GM19238 (cell line): ENCODE data around the gene PCDHA11.
"Not testable (repeated sequence)": the region's sequence is repeated elsewhere in the genome, so short reads cannot be mapped to it uniquely, and the experiment has no call there.

Source experiments
- DNase-seq: peaks from one replicate; pipeline ENCODE4 v3.0.0; 2011; ENCODE audit warnings: low spot score; ENCODE audit not compliant: insufficient read length

The PCDHA11 gene, protein sequence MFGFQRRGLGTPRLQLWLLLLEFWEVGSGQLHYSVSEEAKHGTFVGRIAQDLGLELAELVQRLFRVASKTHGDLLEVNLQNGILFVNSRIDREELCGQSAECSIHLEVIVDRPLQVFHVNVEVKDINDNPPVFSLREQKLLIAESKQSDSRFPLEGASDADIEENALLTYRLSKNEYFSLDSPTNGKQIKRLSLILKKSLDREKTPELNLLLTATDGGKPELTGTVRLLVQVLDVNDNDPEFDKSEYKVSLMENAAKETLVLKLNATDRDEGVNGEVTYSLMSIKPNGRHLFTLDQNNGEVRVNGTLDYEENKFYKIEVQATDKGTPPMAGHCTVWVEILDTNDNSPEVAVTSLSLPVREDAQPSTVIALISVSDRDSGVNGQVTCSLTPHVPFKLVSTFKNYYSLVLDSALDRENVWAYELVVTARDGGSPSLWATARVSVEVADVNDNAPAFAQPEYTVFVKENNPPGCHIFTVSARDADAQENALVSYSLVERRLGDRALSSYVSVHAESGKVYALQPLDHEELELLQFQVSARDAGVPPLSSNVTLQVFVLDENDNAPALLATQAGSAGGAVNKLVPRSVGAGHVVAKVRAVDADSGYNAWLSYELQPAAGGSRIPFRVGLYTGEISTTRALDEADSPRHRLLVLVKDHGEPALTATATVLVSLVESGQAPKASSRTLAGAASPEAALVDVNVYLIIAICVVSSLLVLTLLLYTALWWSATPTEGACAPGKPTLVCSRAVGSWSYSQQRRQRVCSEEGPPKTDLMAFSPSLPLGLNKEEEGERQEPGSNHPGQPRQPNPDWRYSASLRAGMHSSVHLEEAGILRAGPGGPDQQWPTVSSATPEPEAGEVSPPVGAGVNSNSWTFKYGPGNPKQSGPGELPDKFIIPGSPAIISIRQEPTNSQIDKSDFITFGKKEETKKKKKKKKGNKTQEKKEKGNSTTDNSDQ

GRCh38 chr5:140868721-140869554 is at the start of gene PCDHA11:
TSS of gene PCDHA11 (plus strand) at chr5:140868957. CDS start at chr5:140869104, 147 bp downstream.
- no peak for DNase-seq

GRCh38 chr5:140821375-140822280 is 47.1 kb upstream of the PCDHA11 start, which contains the start of gene PCDHA5:
TSS of gene PCDHA5 (plus strand) at chr5:140821613.
- DNase-seq: no peak

GRCh38 chr5:140822281-140822629 is 46.5 kb upstream of the PCDHA11 start:
- DNase-seq: no peak

DNA sequence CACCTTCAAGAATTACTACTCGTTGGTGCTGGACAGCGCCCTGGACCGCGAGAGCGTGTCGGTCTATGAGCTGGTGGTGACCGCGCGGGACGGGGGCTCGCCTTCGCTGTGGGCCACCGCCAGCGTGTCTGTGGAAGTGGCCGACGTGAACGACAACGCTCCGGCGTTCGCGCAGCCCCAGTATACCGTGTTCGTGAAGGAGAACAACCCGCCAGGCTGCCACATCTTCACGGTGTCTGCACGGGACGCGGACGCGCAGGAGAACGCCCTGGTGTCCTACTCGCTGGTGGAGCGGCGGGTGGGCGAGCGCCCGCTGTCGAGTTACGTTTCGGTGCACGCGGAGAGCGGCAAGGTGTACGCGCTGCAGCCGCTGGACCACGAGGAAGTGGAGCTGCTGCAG is 45.8 kb upstream of the PCDHA11 start:
- DNase-seq: not testable (repeated sequence)

- DNase-seq: no peak
These were observed 45.3 kb upstream of the PCDHA11 start for GRCh38 chr5:140823475-140823874.

DNA sequence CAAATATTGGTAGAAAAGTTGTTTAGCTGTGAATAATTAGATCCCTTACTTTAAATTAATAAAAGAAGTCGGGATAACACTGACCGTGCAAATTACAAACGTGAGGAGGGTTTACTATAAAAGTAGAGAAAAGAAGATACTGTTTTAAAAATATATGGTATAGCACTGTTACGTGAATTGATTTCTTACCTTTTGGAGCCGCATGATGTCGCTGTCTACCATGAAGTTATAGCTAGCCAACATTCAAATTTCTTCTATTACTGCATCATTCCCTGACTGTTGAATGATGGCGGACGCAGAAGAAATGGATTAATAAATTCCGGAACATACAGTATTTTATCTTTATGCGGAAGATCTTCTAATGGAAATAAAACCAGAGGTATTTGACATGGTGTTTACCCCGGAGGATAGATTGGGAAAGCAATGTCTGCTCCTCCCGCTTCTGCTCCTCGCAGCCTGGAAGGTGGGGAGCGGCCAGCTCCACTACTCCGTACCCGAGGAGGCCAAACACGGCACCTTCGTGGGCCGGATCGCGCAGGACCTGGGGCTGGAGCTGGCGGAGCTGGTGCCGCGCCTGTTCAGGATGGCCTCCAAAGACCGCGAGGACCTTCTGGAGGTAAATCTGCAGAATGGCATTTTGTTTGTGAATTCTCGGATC is 40.9 kb upstream of the PCDHA11 start, which contains the start of gene PCDHA6:
Gene PCDHA6, plus strand, starts transcription at position 257 of the 658 bp plus-strand sequence. Its CDS starts 132 bp downstream, at position 389.
- DNase-seq: no peak

DNA sequence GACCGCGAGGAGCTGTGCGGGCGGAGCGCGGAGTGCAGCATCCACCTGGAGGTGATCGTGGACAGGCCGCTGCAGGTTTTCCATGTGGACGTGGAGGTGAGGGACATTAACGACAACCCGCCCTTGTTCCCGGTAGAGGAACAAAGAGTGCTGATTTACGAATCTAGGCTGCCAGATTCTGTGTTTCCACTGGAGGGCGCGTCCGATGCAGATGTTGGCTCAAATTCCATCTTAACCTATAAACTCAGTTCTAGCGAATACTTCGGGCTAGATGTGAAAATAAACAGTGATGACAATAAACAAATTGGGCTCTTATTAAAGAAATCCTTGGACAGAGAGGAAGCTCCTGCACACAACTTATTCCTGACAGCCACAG is 40.4 kb upstream of the PCDHA11 start:
- no peak for DNase-seq

- not testable (repeated sequence) for DNase-seq
These were observed 39.0 kb upstream of the PCDHA11 start for GRCh38 chr5:140829511-140830501.

DNA sequence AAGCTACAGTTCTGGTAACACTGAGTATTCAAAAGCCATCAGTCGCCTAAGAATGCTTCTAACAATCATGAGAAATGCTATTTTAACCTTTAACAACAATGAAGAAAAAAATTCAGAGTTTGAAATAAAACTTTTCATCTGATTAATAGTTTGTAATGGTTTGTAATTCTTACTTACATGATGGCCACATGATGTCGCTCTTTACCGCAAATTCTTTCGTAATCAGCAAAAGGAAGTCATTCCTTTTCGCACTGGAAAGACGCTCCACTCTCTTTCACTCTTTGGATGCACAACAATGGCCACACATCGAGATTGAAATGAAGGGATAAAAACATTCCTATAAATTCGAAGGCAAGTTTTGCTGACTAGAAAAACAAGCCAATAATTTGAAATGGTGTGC is 34.8 kb upstream of the PCDHA11 start, which contains the start of gene PCDHA7:
Gene PCDHA7, plus strand, starts transcription at position 277 of the 400 bp plus-strand sequence. Its CDS starts 115 bp downstream, at position 392.
- DNase-seq: no peak

GRCh38 chr5:140834439-140835008 is 34.2 kb upstream of the PCDHA11 start:
- DNase-seq: not testable (repeated sequence)

GRCh38 chr5:140835622-140836510 is 32.9 kb upstream of the PCDHA11 start:
- no peak for DNase-seq

GRCh38 chr5:140840978-140841962 is 27.5 kb upstream of the PCDHA11 start, which contains the start of gene PCDHA8:
TSS of gene PCDHA8 (plus strand) at chr5:140841187. CDS start at chr5:140841322, 135 bp downstream.
- no peak for DNase-seq

GRCh38 chr5:140842798-140843733 is 25.7 kb upstream of the PCDHA11 start:
- DNase-seq: no peak
